MM.1S (cell line): ENCODE results near the gene SLC38A11.

ENCODE experiments used
- EZH2 ChIP-seq: fragments of 300-600 bp; sonication (generic); optimal IDR thresholded peaks from 2 replicates; pipeline ENCODE3; 2017; ENCODE audit warnings: low read depth, mild to moderate bottlenecking, antibody characterized with exemption, low read length, mixed read lengths
- TF ChIP-seq, protein P1 (sequence below): fragments of 300-600 bp; sonication (generic); IDR thresholded peaks from 2 replicates; pipeline ENCODE4 v1.5.1; 2016; ENCODE audit warnings: antibody characterized with exemption, low read length, mixed read lengths

DNA sequence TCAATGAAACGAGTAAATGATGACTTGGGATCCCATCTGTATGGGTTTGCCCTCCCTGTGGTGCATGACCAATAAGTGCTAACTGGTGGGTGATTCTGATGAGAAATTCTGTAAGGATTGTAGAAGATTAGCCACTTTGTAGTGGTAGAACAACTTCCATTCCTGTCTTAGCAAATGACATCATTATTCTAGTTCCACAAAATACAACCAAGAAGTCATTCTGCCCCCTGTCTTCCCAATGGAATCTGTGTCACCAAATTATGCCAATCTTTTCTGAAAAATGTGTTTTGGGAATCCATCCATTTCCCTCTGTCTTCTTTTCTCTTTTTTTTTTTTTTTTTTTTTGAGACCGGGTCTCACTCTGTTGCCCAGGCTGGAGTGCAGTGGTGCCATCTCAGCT lies 48.4 kb downstream of the SLC38A11 start:
- no peak for TF ChIP-seq EZH2
- TF ChIP-seq, protein P1, sequence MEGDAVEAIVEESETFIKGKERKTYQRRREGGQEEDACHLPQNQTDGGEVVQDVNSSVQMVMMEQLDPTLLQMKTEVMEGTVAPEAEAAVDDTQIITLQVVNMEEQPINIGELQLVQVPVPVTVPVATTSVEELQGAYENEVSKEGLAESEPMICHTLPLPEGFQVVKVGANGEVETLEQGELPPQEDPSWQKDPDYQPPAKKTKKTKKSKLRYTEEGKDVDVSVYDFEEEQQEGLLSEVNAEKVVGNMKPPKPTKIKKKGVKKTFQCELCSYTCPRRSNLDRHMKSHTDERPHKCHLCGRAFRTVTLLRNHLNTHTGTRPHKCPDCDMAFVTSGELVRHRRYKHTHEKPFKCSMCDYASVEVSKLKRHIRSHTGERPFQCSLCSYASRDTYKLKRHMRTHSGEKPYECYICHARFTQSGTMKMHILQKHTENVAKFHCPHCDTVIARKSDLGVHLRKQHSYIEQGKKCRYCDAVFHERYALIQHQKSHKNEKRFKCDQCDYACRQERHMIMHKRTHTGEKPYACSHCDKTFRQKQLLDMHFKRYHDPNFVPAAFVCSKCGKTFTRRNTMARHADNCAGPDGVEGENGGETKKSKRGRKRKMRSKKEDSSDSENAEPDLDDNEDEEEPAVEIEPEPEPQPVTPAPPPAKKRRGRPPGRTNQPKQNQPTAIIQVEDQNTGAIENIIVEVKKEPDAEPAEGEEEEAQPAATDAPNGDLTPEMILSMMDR, result no peak
